Measurements from ENCODE around the gene RICTOR.

The RICTOR gene

GRCh38 chr5:38896760-38897159 lies 177.4 kb downstream of the RICTOR start:
- H3K36me3 ChIP-seq (ENCODE audit: low read length): no peaks in the 10 kb centered on the region
- no peaks in the 10 kb centered on the region for H3K79me2 ChIP-seq (ENCODE audit: insufficient read depth, low read length)
- H2AFZ ChIP-seq (ENCODE audit: low read depth, low read length, severe bottlenecking): no peak overlapping the region
- TF ChIP-seq CTCF (IDR thresholded peaks at IDR 0.05; ENCODE audit: insufficient read depth, low read length, poor library complexity, severe bottlenecking): no peak
- TF ChIP-seq EZH2phosphoT487 (conservative IDR thresholded peaks at IDR 0.05; ENCODE audit: low read length): no peak
- H4K20me1 ChIP-seq (ENCODE audit: low read depth, low read length): no peaks in the 10 kb centered on the region
- H3K27me3 ChIP-seq (ENCODE audit: low read length): no peaks in the 10 kb centered on the region; the same call in 1 of the 2 replicates
- H3K9me3 ChIP-seq (ENCODE audit: insufficient read depth, low read length): no peaks in the 10 kb centered on the region
- H3F3A ChIP-seq (ENCODE audit: insufficient read depth): no peaks in the 10 kb centered on the region
- H3K4me2 ChIP-seq (ENCODE audit: low read depth, low read length, poor library complexity, severe bottlenecking): no peak overlapping the region
- H3K27ac ChIP-seq (ENCODE audit: low read depth, low read length): no peak overlapping the region
- H3K9me2 ChIP-seq (replicated peaks; ENCODE audit: insufficient read depth, low read length): no peaks in the 10 kb centered on the region
- no peak overlapping the region for H3K4me3 ChIP-seq (ENCODE audit: insufficient read depth, low read length, poor library complexity, severe bottlenecking)
- no peak overlapping the region for H3K9ac ChIP-seq (ENCODE audit: low read length)

- H3K79me2 ChIP-seq (ENCODE audit: insufficient read depth, low read length): no peaks in the 10 kb centered on the region
- no peaks in the 10 kb centered on the region for H3K9me3 ChIP-seq (ENCODE audit: insufficient read depth, low read length)
- TF ChIP-seq EZH2phosphoT487 (conservative IDR thresholded peaks at IDR 0.05; ENCODE audit: low read length) (no peak), CTCF (IDR thresholded peaks at IDR 0.05; ENCODE audit: insufficient read depth, low read length, poor library complexity, severe bottlenecking) (no peak)
- no peak overlapping the region for H3K4me2 ChIP-seq (ENCODE audit: low read depth, low read length, poor library complexity, severe bottlenecking)
- H3K9ac ChIP-seq (ENCODE audit: low read length): no peak overlapping the region
- H4K20me1 ChIP-seq (ENCODE audit: low read depth, low read length): no peaks in the 10 kb centered on the region
- no peaks in the 10 kb centered on the region for H3F3A ChIP-seq (ENCODE audit: insufficient read depth)
- H3K27ac ChIP-seq (ENCODE audit: low read depth, low read length): no peak overlapping the region
- no peaks in the 10 kb centered on the region for H3K36me3 ChIP-seq (ENCODE audit: low read length)
- H3K27me3 ChIP-seq (ENCODE audit: low read length): no peaks in the 10 kb centered on the region; the same call in 1 of the 2 replicates
- no peak overlapping the region for H3K4me3 ChIP-seq (ENCODE audit: insufficient read depth, low read length, poor library complexity, severe bottlenecking)
- H2AFZ ChIP-seq (ENCODE audit: low read depth, low read length, severe bottlenecking): no peak overlapping the region
- no peaks in the 10 kb centered on the region for H3K9me2 ChIP-seq (replicated peaks; ENCODE audit: insufficient read depth, low read length)
Measured at GRCh38 chr5:38892363-38892762, 181.8 kb downstream of the RICTOR start.

GRCh38 chr5:38891563-38891962 lies 182.6 kb downstream of the RICTOR start:
- H3K27me3 ChIP-seq (ENCODE audit: low read length): no peaks in the 10 kb centered on the region; the same call in 1 of the 2 replicates
- no peak overlapping the region for H3K4me3 ChIP-seq (ENCODE audit: insufficient read depth, low read length, poor library complexity, severe bottlenecking)
- H2AFZ ChIP-seq (ENCODE audit: low read depth, low read length, severe bottlenecking): no peak overlapping the region
- no peaks in the 10 kb centered on the region for H3K79me2 ChIP-seq (ENCODE audit: insufficient read depth, low read length)
- TF ChIP-seq CTCF (IDR thresholded peaks at IDR 0.05; ENCODE audit: insufficient read depth, low read length, poor library complexity, severe bottlenecking): no peak
- no peak for TF ChIP-seq EZH2phosphoT487 (conservative IDR thresholded peaks at IDR 0.05; ENCODE audit: low read length)
- H3K9me2 ChIP-seq (replicated peaks; ENCODE audit: insufficient read depth, low read length): no peaks in the 10 kb centered on the region
- no peaks in the 10 kb centered on the region for H3K36me3 ChIP-seq (ENCODE audit: low read length)
- no peaks in the 10 kb centered on the region for H3F3A ChIP-seq (ENCODE audit: insufficient read depth)
- H3K27ac ChIP-seq (ENCODE audit: low read depth, low read length): no peak overlapping the region
- no peaks in the 10 kb centered on the region for H3K9me3 ChIP-seq (ENCODE audit: insufficient read depth, low read length)
- no peak overlapping the region for H3K9ac ChIP-seq (ENCODE audit: low read length)
- no peak overlapping the region for H3K4me2 ChIP-seq (ENCODE audit: low read depth, low read length, poor library complexity, severe bottlenecking)
- H4K20me1 ChIP-seq (ENCODE audit: low read depth, low read length): no peaks in the 10 kb centered on the region

Measured in SU-DHL-6 (cell line).